Pancreas (tissue), 10 donors: ENCODE data around the gene GLYATL3. TPM values are rescaled to one million over a fixed set of nuclear protein-coding genes. Genes with fewer than 3 reads are reported as not detected.
A peak's percentile ranks its signal among the peaks of the same experiment; 100 is the strongest.

Source experiments
- ATAC-seq, 4 donors: fragments of 200-7000 bp; cut with Tn5 transposase; one replicate each; pipeline versions ENCODE4 v1.8.0 to v1.9.1; 2020; ENCODE audit warnings: mild to moderate bottlenecking in 4 of 4, moderate library complexity in 4 of 4
- DNase-seq, 6 donors: peaks; one replicate each; pipeline ENCODE4 v3.0.0-alpha.2; 2020
- FAIRE-seq: peaks from 2 replicates; lab custom pipeline; 2012; peaks lifted over from hg19 to GRCh38; lab: Jason Lieb, UNC
- H3K27ac ChIP-seq, 4 donors: fragments of 200-600 bp; sonication (generic); 1 replicate in 3 of 4; 2 replicates in 1 of 4; pipeline versions ENCODE4 v1.5.0 to v1.8.0; 2020
- H3K27me3 ChIP-seq, 4 donors: fragments of 200-600 bp; one replicate each; pipeline ENCODE4 v1.8.0; 2021
- H3K36me3 ChIP-seq, 3 donors: fragments of 200-600 bp; sonication (generic) in 1 of 3; one replicate each; pipeline versions ENCODE4 v1.5.0 to v1.8.0; 2020 to 2021
- H3K4me1 ChIP-seq, 3 donors: fragments of 200-600 bp; one replicate each; pipeline ENCODE4 v1.8.0; 2021
- H3K4me3 ChIP-seq, 4 donors: fragments of 200-600 bp; sonication (generic) in 2 of 4; one replicate each; pipeline versions ENCODE4 v1.5.0 to v1.8.0; 2020 to 2021
- H3K9me3 ChIP-seq, 4 donors: fragments of 200-600 bp; one replicate each; pipeline ENCODE4 v1.8.0; 2021
- CTCF ChIP-seq, 4 donors: fragments of 200-600 bp; sonication (generic) in 3 of 4; IDR thresholded peaks; one replicate each; pipeline versions ENCODE4 v1.5.0 to v1.8.0; 2021; ENCODE audit warnings: antibody characterized with exemption in 4 of 4
- WGBS, 2 donors: extraction: QIAGEN DNeasy Blood & Tissue Kit; methylation state at CpG; one replicate each; pipeline ENCODE4 v1.1.7; 2013; 5-methylcytosine and 5-hydroxymethylcytosine counted together
- intact Hi-C, 3 donors: fragments of 100-400 bp; cut with DNase I; formaldehyde crosslinking; loops; one replicate each; pipeline versions ENCODE4 v1.11.1 to v1.14.2; 2022
- polyA plus RNA-seq, 2 donors: library from polyadenylated mRNA; stranded (reverse); fragments of 200-250 nt; gene quantifications; one replicate each; pipeline ENCODE4 v1.2.3, GENCODE V29; 2013
- total RNA-seq, 6 donors: library from RNA; stranded (reverse); fragmentation: NEBNext Ultra II Directional in 4 of 6; extraction: Animal tissue kit (Norgen Biotek cat#: 25700) in 4 of 6; gene quantifications; one replicate each; pipeline versions ENCODE4 v1.2.1 to v1.2.4, GENCODE V29; 2021 to 2023
- donor health status: healthy with polysubstance abuse.
- donor health status: DM: no; HTN: no; CAD: no; lungs with moderate emphysema.
- donor health status: DM: no; HTN: no; CAD: no.
- donor health status: control.
- donor health status: control.
- donor health status: Bipolar disorder and iron deficiency.
- donor health status: DM: yes; HTN: yes; CAD: no.
- donor health status: DM: no; HTN: no; CAD: no.
- donor health status: DM: no; HTN: no; CAD: no.
- donor health status: DM: yes; HTN: yes; CAD: no.

Gene GLYATL3
- total and polyA plus RNA-seq, 8 donors: 0.09 TPM; not detected in 7

- no peak for FAIRE-seq
- no peak for TF ChIP-seq CTCF (IDR thresholded peaks at IDR 0.05)
- DNase-seq: no peak
- WGBS, 2 donors: 50% methylated on average over 2 of the region's 2 CpGs
- intact Hi-C loops: no loop called here
- peak overlapping the region; percentile 26 to 61 (median 32) for H3K4me3 ChIP-seq
- no peak for ATAC-seq
- peak overlapping the region in 2 of 4 donors; percentile 71 to 76 for H3K27ac ChIP-seq
- no peaks in the 10 kb centered on the region for H3K9me3 ChIP-seq
- no peaks in the 10 kb centered on the region for H3K36me3 ChIP-seq
- H3K4me1 ChIP-seq: peaks cover 0 to 8% (median 0%) of the 10 kb centered on the region in 3 donors
- H3K27me3 ChIP-seq: peaks cover 0 to 4% (median 0%) of the 10 kb centered on the region in 4 donors
These were observed 52.1 kb downstream of the GLYATL3 start for GRCh38 chr6:49551866-49552129.

GRCh38 chr6:49552596-49552995, 52.9 kb downstream of the GLYATL3 start:
- H3K36me3 ChIP-seq: no peaks in the 10 kb centered on the region
- H3K27ac ChIP-seq: peak overlapping the region in 2 of 4 donors; percentile 56 to 76
- no peak for TF ChIP-seq CTCF (IDR thresholded peaks at IDR 0.05)
- intact Hi-C loops: no loop called here
- DNase-seq (no peak), FAIRE-seq (no peak), ATAC-seq (no peak)
- H3K9me3 ChIP-seq: no peaks in the 10 kb centered on the region
- H3K4me1 ChIP-seq: peaks cover 0 to 11% (median 0%) of the 10 kb centered on the region in 3 donors
- peaks cover 0 to 4% (median 0%) of the 10 kb centered on the region in 4 donors for H3K27me3 ChIP-seq
- H3K4me3 ChIP-seq: peak overlapping the region in 2 of 4 donors; percentile 30 to 61
- 93 to 97% methylated on average over 2 of the region's 2 CpGs for WGBS, 2 donors

- Histone ChIP-seq H3K27me3 (peaks cover 0 to 4% (median 0%) of the 10 kb centered on the region in 4 donors), H3K9me3 (no peaks in the 10 kb centered on the region), H3K27ac (peak overlapping the region in 2 of 4 donors; percentile 56 to 76), H3K4me3 (no peak overlapping the region), H3K4me1 (peaks cover 0 to 11% (median 0%) of the 10 kb centered on the region in 3 donors), H3K36me3 (no peaks in the 10 kb centered on the region)
- DNase-seq (no peak), ATAC-seq (no peak), FAIRE-seq (no peak)
- intact Hi-C loops: no loop called here
- 27 to 36% methylated on average over 1 of the region's 1 CpG for WGBS, 2 donors
- no peak for TF ChIP-seq CTCF (IDR thresholded peaks at IDR 0.05)
These were observed 53.7 kb downstream of the GLYATL3 start for GRCh38 chr6:49553384-49553783.

- ATAC-seq (no peak), FAIRE-seq (no peak), DNase-seq (no peak)
- no peak overlapping the region for H3K4me3 ChIP-seq
- WGBS, 2 donors: 62 to 63% methylated on average over 4 of the region's 4 CpGs
- H3K4me1 ChIP-seq: peaks cover 0 to 8% (median 0%) of the 10 kb centered on the region in 3 donors
- no peaks in the 10 kb centered on the region for H3K36me3 ChIP-seq
- peak overlapping the region in 2 of 4 donors; percentile 43 to 59 for H3K27ac ChIP-seq
- H3K27me3 ChIP-seq: peaks cover 0 to 4% (median 0%) of the 10 kb centered on the region in 4 donors
- TF ChIP-seq CTCF (IDR thresholded peaks at IDR 0.05): no peak
- no peaks in the 10 kb centered on the region for H3K9me3 ChIP-seq
- intact Hi-C loops: no loop called here
These were observed 56.2 kb downstream of the GLYATL3 start for GRCh38 chr6:49555951-49556350.

- peaks cover 0 to 4% (median 0%) of the 10 kb centered on the region in 4 donors for H3K27me3 ChIP-seq
- intact Hi-C loops: no loop called here
- DNase-seq (peak in 3 of 6 donors; percentile 60 to 74 (median 65)), FAIRE-seq (peak; percentile 89), ATAC-seq (peak; percentile 95 to 98 (median 97))
- TF ChIP-seq CTCF (IDR thresholded peaks at IDR 0.05): no peak
- H3K36me3 ChIP-seq: no peaks in the 10 kb centered on the region
- no peak overlapping the region for H3K4me3 ChIP-seq
- H3K27ac ChIP-seq: peak overlapping the region in 2 of 4 donors; percentile 56 to 59
- no peaks in the 10 kb centered on the region for H3K9me3 ChIP-seq
- peaks cover 0 to 8% (median 0%) of the 10 kb centered on the region in 3 donors for H3K4me1 ChIP-seq
These were observed 56.7 kb downstream of the GLYATL3 start for GRCh38 chr6:49556429-49556837.
